PC-3 (cell line): ENCODE measurements around the gene SFMBT2.

ENCODE experiments used
- EZH2phosphoT487 ChIP-seq: fragments of 300-600 bp; sonication (generic); IDR thresholded peaks from 2 replicates; pipeline ENCODE4 v1.6.1; 2018; ENCODE audit warnings: mild to moderate bottlenecking, antibody characterized with exemption, low read length, borderline replicate concordance
- TF ChIP-seq, protein P1 (sequence below): fragments of 300-600 bp; sonication (generic); conservative IDR thresholded peaks from 2 replicates; pipeline ENCODE4 v1.5.1; 2017; ENCODE audit warnings: antibody characterized with exemption, low read depth, mild to moderate bottlenecking, low read length

DNA sequence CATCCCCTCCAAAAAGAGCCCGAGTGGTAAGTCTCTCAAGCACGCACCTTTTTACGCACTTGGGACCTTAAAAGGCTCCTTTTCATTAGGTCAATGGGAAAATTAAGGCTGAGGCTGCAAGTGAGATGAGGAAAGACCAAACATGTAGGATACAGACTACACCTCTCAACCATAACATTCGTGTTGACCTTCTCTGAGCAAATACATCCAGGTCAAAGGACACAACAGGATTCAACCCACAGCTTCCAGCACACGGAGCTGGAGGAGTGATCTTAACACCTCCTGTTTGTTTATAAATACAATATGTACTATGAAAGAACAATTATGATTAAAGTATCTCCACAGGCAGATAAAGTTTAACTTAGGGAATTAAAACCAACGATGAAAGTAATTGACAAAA is 9.7 kb downstream of the SFMBT2 start:
- TF ChIP-seq, protein P1, sequence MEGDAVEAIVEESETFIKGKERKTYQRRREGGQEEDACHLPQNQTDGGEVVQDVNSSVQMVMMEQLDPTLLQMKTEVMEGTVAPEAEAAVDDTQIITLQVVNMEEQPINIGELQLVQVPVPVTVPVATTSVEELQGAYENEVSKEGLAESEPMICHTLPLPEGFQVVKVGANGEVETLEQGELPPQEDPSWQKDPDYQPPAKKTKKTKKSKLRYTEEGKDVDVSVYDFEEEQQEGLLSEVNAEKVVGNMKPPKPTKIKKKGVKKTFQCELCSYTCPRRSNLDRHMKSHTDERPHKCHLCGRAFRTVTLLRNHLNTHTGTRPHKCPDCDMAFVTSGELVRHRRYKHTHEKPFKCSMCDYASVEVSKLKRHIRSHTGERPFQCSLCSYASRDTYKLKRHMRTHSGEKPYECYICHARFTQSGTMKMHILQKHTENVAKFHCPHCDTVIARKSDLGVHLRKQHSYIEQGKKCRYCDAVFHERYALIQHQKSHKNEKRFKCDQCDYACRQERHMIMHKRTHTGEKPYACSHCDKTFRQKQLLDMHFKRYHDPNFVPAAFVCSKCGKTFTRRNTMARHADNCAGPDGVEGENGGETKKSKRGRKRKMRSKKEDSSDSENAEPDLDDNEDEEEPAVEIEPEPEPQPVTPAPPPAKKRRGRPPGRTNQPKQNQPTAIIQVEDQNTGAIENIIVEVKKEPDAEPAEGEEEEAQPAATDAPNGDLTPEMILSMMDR: no peak
- no peak for TF ChIP-seq EZH2phosphoT487
